Measurements from ENCODE around the gene SLC45A2. TPM values are rescaled to one million over a fixed set of nuclear protein-coding genes. Genes with fewer than 3 reads are reported as not detected.

SLC45A2 gene
- total RNA-seq, 1 experiment from 2014 or later, result not detected

DNA sequence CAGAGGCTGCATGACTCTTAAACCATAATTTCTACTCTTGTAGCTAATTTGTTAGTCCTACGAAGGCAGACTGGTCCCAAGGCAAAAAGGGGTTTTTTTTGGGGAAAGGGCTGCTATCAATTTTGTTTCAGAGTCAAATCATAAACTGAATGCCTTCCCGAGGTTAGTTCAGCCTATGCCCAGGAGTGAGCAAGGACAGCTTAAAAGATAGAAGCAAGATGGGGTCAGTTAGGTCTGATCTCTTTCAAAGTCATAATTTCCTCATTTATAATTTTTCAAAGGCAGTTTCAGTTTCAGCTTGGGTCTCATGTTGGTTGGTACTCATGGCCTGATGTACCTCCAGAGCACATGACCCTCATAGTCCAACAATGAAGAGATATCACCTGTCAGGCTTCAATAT, 56.2 kb downstream of the SLC45A2 start:
- H3K9ac ChIP-seq (ENCODE audit: extremely low read depth, insufficient read length, low read length), result no peak overlapping the region
- H2BK15ac ChIP-seq (ENCODE audit: low read depth, low read length), result no peak overlapping the region
- no peaks in the 10 kb centered on the region for H3K9me3 ChIP-seq (ENCODE audit: control insufficient read depth, low read depth, low read length)
- H2AFZ ChIP-seq (ENCODE audit: low read length), result no peak overlapping the region
- no peak overlapping the region for H4K91ac ChIP-seq (ENCODE audit: insufficient read length, low read depth, low read length)
- no peaks in the 10 kb centered on the region for H3K23me2 ChIP-seq (ENCODE audit: insufficient read length, low read depth, low read length, poor library complexity, severe bottlenecking)
- no peak overlapping the region; a peak in 1 of 5 replicates for H3K4me3 Mint-ChIP-seq
- no peaks in the 10 kb centered on the region for H4K20me1 ChIP-seq (ENCODE audit: control insufficient read depth, insufficient read depth, insufficient read length)
- H3K4me2 ChIP-seq (ENCODE audit: insufficient read depth, insufficient read length, low read length), result no peak overlapping the region
- WGBS (ENCODE audit: extremely low coverage, insufficient read length, low lambda C conversion rate), result no CpG with 5 or more reads among the region's 2 CpGs
- H3K4ac ChIP-seq (ENCODE audit: low read depth, low read length), result no peak overlapping the region
- H3K56ac ChIP-seq (ENCODE audit: insufficient read length, low read depth, low read length), result no peak overlapping the region
- H3K27ac ChIP-seq (ENCODE audit: insufficient read length, low read depth, low read length), result no peak overlapping the region
- no peak overlapping the region for H3T11ph ChIP-seq (ENCODE audit: low read length)
- no peak overlapping the region for H3K23ac ChIP-seq (ENCODE audit: insufficient read length, low read depth, low read length)
- H3K9me3 Mint-ChIP-seq, result no peaks in the 10 kb centered on the region
- H2BK12ac ChIP-seq (ENCODE audit: insufficient read length, low read depth, low read length), result no peak overlapping the region
- peaks cover 41% of the 10 kb centered on the region in 2 experiments for H3K4me1 Mint-ChIP-seq
- peaks cover 7% of the 10 kb centered on the region; the same call in 1 of the 2 replicates for H3K4me1 ChIP-seq (ENCODE audit: insufficient read depth, low read length)
- H3K27ac Mint-ChIP-seq, result peak overlapping the region in 1 of 3 experiments; percentile 79; a peak in 1 of 7 replicates
- no peak overlapping the region for H4K5ac ChIP-seq (ENCODE audit: insufficient read length, low read depth, low read length)
- H3K27me3 Mint-ChIP-seq (ENCODE audit: low read depth), result no peaks in the 10 kb centered on the region
- no peaks in the 10 kb centered on the region; a peak in 1 of 7 replicates for H3K36me3 Mint-ChIP-seq (ENCODE audit: insufficient read depth in 1 of 3, low read depth in 3 of 3)
- no peaks in the 10 kb centered on the region for H3K27me3 ChIP-seq (ENCODE audit: insufficient read depth, low read length)
- TF ChIP-seq, protein P1, sequence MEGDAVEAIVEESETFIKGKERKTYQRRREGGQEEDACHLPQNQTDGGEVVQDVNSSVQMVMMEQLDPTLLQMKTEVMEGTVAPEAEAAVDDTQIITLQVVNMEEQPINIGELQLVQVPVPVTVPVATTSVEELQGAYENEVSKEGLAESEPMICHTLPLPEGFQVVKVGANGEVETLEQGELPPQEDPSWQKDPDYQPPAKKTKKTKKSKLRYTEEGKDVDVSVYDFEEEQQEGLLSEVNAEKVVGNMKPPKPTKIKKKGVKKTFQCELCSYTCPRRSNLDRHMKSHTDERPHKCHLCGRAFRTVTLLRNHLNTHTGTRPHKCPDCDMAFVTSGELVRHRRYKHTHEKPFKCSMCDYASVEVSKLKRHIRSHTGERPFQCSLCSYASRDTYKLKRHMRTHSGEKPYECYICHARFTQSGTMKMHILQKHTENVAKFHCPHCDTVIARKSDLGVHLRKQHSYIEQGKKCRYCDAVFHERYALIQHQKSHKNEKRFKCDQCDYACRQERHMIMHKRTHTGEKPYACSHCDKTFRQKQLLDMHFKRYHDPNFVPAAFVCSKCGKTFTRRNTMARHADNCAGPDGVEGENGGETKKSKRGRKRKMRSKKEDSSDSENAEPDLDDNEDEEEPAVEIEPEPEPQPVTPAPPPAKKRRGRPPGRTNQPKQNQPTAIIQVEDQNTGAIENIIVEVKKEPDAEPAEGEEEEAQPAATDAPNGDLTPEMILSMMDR (conservative IDR thresholded peaks at IDR 0.05), result no peak
- no peak overlapping the region for H3K14ac ChIP-seq (ENCODE audit: insufficient read depth, low read length)
- H4K8ac ChIP-seq (replicated peaks; ENCODE audit: insufficient read length, low read depth, low read length), result no peak overlapping the region
- no peaks in the 10 kb centered on the region for H3K79me1 ChIP-seq (ENCODE audit: insufficient read depth, low read depth, low read length, poor library complexity, severe bottlenecking)
- H2AK5ac ChIP-seq (ENCODE audit: insufficient read length, low read length), result no peak overlapping the region
- no peak for DNase-seq
- no peak overlapping the region for H3K18ac ChIP-seq (ENCODE audit: insufficient read length, low read depth, low read length)
- no peak overlapping the region for H2BK120ac ChIP-seq (ENCODE audit: low read depth, low read length, poor library complexity, severe bottlenecking)
- no peak overlapping the region for H2BK20ac ChIP-seq (ENCODE audit: low read depth, low read length, poor library complexity, severe bottlenecking)
- H2BK5ac ChIP-seq (ENCODE audit: insufficient read length, low read length), result no peak overlapping the region
- H3K79me2 ChIP-seq (ENCODE audit: insufficient read depth, low read length), result no peaks in the 10 kb centered on the region
